ENCODE results near the gene USP34.

Gene USP34

GRCh38 chr2:61411109-61411508 lies 59.8 kb downstream of the USP34 start:
- Histone ChIP-seq H3K27me3 (replicated peaks; ENCODE audit: insufficient read depth, low read length) (no peaks in the 10 kb centered on the region), H2AFZ (ENCODE audit: low read length) (no peak overlapping the region), H3K9ac (ENCODE audit: low read length) (no peak overlapping the region), H3K9me2 (replicated peaks; ENCODE audit: insufficient read depth, low read length) (no peaks in the 10 kb centered on the region), H3K27ac (ENCODE audit: low read length) (no peak overlapping the region), H3K79me2 (ENCODE audit: low read length) (peaks cover 44% of the 10 kb centered on the region), H3K4me3 (ENCODE audit: low read length) (no peak overlapping the region), H3K4me2 (ENCODE audit: low read depth, low read length) (no peak overlapping the region), H3K36me3 (replicated peaks; ENCODE audit: insufficient read depth, low read length) (no peaks in the 10 kb centered on the region; the same call in 1 of the 2 replicates), H4K20me1 (ENCODE audit: insufficient read depth, low read length) (no peaks in the 10 kb centered on the region), H3F3A (ENCODE audit: insufficient read depth, low read length) (no peaks in the 10 kb centered on the region), H3K4me1 (ENCODE audit: low read length) (no peaks in the 10 kb centered on the region), H3K9me3 (replicated peaks; ENCODE audit: insufficient read depth, low read length) (no peaks in the 10 kb centered on the region)
- no peak for TF ChIP-seq EZH2phosphoT487 (IDR thresholded peaks at IDR 0.05; ENCODE audit: low read length)
- TF ChIP-seq CTCF (IDR thresholded peaks at IDR 0.05; ENCODE audit: low read length) = no peak
- TF ChIP-seq EZH2 (optimal IDR thresholded peaks at IDR 0.05; ENCODE audit: low read depth, low read length) = no peak
- no peak for DNase-seq

- DNase-seq = no peak
- Histone ChIP-seq H3K9me3 (replicated peaks; ENCODE audit: insufficient read depth, low read length) (no peaks in the 10 kb centered on the region), H3K4me3 (ENCODE audit: low read length) (no peak overlapping the region), H3K79me2 (ENCODE audit: low read length) (peaks cover 44% of the 10 kb centered on the region), H3K27me3 (replicated peaks; ENCODE audit: insufficient read depth, low read length) (no peaks in the 10 kb centered on the region), H3F3A (ENCODE audit: insufficient read depth, low read length) (no peaks in the 10 kb centered on the region), H3K4me1 (ENCODE audit: low read length) (no peaks in the 10 kb centered on the region), H2AFZ (ENCODE audit: low read length) (no peak overlapping the region), H3K4me2 (ENCODE audit: low read depth, low read length) (no peak overlapping the region), H3K27ac (ENCODE audit: low read length) (no peak overlapping the region), H3K36me3 (replicated peaks; ENCODE audit: insufficient read depth, low read length) (peaks cover 3% of the 10 kb centered on the region), H3K9me2 (replicated peaks; ENCODE audit: insufficient read depth, low read length) (no peaks in the 10 kb centered on the region), H3K9ac (ENCODE audit: low read length) (no peak overlapping the region), H4K20me1 (ENCODE audit: insufficient read depth, low read length) (no peaks in the 10 kb centered on the region)
- TF ChIP-seq CTCF (IDR thresholded peaks at IDR 0.05; ENCODE audit: low read length) (no peak), EZH2phosphoT487 (IDR thresholded peaks at IDR 0.05; ENCODE audit: low read length) (no peak), EZH2 (optimal IDR thresholded peaks at IDR 0.05; ENCODE audit: low read depth, low read length) (no peak)
Observed at GRCh38 chr2:61410185-61410584, 60.7 kb downstream of the USP34 start.

- H3K27me3 ChIP-seq (replicated peaks; ENCODE audit: insufficient read depth, low read length) = no peaks in the 10 kb centered on the region
- H3K27ac ChIP-seq (ENCODE audit: low read length) = no peak overlapping the region
- no peak overlapping the region for H2AFZ ChIP-seq (ENCODE audit: low read length)
- H3K4me3 ChIP-seq (ENCODE audit: low read length) = no peak overlapping the region
- TF ChIP-seq CTCF (IDR thresholded peaks at IDR 0.05; ENCODE audit: low read length) (no peak), EZH2phosphoT487 (IDR thresholded peaks at IDR 0.05; ENCODE audit: low read length) (no peak), EZH2 (optimal IDR thresholded peaks at IDR 0.05; ENCODE audit: low read depth, low read length) (no peak)
- H3K36me3 ChIP-seq (replicated peaks; ENCODE audit: insufficient read depth, low read length) = peaks cover 3% of the 10 kb centered on the region; the same call in 1 of the 2 replicates
- no peaks in the 10 kb centered on the region for H3F3A ChIP-seq (ENCODE audit: insufficient read depth, low read length)
- no peaks in the 10 kb centered on the region for H4K20me1 ChIP-seq (ENCODE audit: insufficient read depth, low read length)
- no peaks in the 10 kb centered on the region for H3K9me2 ChIP-seq (replicated peaks; ENCODE audit: insufficient read depth, low read length)
- H3K4me2 ChIP-seq (ENCODE audit: low read depth, low read length) = no peak overlapping the region
- no peak for DNase-seq
- H3K9me3 ChIP-seq (replicated peaks; ENCODE audit: insufficient read depth, low read length) = no peaks in the 10 kb centered on the region
- peaks cover 31% of the 10 kb centered on the region for H3K79me2 ChIP-seq (ENCODE audit: low read length)
- no peak overlapping the region for H3K9ac ChIP-seq (ENCODE audit: low read length)
- H3K4me1 ChIP-seq (ENCODE audit: low read length) = no peaks in the 10 kb centered on the region
Observed at GRCh38 chr2:61405813-61406212, 65.1 kb downstream of the USP34 start.

Measured in MM.1S (cell line).